IPS DF 19.7 (cell line): ENCODE measurements around the gene HOXD1.

Experiments used
- DNase-seq: peaks from one replicate; pipeline ENCODE4 v3.0.0-alpha.2; 2013; ENCODE audit warnings: low read depth, low spot score

HOXD1 gene

DNA sequence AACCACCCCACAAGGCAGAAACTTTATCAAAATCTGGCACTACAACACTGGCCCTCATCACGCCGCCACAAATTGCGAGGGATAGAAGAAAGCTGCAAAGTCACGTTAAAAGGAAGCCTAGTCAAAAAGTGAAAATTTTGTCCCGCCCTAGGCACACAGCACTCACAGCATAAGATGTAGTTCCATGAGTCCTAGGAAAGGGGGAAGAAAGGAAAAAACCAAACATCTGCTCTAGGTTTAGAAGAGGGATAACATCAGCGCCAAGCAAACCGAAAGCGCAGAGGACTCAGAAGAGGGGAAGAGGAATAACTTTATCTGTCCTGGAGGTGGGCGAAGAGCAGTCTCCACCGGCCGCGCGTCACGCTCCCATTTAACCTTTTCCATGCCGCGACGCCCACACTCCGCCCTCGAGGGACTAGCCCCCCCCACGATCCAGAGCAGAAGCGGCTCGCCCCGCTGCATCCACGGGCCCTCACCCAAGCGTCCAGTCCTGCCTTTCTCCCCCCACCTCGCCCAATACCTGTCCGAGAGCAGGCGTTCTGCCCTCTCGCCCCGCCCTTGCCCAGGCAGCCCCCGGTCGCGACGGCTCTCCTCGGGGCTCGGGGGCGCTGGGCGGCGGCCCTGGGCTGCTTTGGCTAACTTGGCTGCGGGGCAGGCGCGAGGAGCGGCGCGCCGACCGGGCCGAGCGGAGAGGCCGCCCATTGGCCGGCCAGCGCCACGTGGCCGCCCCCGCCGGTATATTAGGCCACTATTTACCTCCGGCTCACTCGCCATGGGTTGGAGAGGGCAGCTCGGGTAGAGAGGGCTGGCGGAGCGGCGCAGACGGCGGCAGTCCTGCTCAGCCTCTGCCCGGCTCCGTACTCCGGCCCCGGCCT, at the start of gene HOXD1:
HOXD1 (plus strand) TSS at position 770 of the 875 bp plus-strand sequence. CDS start 134 bp downstream, outside the sequence.
- no peak for DNase-seq

DNA sequence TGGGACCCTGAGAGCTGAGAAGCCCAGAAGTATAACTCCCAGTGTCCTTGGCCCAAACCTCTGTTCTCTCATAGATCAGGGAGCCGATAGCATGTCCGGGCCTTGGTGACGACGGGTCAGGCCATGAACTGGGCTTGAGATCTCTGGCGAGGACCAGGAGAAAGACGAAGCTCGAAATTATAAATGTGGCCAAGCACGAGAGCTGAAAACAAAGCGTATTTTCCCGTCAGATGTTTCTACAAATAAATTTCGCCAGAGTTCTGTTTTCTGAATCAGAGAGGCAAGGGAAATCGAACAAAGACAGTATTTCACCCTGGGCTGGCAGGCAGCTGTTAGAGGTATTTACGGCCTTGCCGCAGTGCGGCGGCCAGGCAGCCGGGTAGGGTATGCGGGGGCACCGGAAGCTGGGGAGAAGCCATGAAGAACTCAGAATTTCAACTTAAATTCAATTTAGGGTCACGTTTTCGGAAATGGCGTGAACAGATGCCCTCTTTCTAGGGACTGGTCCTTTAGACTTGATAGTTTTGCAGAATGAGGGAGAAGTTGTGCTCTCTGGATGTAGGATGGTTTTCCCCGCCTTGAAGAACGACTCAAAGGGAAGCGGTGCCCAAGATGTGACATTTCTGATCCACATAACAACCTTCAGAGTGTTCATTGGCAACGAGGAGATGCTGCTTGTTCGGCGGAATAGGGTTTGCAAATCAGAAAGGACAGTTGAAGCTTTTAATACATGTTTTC, 49.4 kb upstream of the HOXD1 start:
- no peak for DNase-seq

DNA sequence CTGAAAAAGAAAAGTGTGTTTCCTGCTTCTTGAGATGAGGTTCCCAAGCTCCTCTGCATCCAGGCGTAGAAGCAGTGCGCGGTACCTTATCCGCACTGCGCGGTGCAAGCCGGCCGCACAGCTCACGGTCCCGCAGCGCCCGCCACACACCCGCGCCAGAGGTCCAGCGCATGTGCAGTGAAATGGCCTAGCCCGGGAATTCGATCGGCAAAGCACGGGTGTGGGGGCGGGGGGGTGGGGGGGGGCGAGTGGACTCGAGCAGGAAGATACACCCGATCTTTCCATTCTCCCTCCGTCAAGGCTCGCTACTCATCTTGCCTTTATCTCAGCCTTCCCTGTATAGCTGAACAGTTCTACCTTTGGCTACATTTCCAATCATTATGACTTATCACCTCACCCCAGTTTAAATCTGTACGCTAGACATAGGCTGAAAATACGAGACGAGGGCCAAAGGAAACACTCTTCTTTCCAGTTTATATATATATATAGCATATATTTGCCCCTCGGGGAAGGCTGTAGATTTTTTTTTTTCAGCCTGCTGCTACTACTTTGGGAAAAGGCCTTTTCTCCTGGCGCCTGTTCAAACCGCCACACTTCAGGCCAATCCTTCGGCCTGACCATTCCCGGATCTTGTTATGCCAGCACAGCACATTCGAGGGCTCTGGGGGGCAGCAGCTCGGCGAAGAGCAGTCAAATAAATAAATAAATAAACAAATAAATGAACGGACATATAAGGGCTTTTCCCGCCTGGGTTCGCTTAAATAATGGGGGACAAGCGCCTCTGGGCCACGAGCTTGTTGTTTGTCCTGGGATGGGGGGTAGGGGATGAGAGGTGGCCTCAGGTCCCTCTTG, 48.6 kb upstream of the HOXD1 start:
- no peak for DNase-seq

DNA sequence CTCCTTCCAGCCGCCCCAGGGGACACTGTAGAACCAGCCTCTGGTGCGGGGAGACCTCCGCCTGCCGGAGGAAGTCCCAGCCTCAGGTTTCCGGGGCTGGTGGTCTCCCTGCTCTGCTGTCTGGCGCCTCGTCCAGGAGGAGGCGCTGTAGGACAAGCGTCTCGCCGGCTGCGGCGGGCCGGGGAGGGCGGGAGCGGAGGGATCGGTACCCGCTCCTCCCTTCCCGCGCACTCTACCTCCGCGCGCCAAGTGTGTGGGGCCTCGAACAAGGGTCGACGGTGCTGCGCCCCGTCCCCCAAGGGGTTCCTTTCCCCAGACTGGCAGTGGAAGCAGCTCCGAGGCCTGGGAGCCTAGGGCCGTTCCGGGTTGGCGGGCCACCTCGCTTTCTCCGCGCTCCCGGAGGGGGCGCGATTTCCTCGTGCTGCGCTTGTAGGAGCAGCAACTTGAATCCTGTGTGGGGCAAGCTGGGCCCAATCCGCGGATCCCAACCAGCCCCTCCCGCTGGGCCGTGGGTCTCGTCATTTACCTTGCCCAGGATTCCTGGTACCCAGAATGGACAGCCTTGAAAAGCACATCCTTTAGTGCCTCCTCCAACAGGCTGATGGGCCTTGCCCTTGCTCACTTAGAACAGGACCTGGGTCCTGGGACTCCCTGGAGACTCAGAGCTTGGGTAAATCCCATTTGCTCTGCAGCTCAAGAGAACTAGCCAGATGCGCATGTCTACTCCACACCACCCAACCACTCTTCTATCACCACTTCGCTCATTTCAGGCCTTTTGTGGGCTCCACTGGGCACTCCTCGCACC, 47.8 kb upstream of the HOXD1 start:
- no peak for DNase-seq

DNA sequence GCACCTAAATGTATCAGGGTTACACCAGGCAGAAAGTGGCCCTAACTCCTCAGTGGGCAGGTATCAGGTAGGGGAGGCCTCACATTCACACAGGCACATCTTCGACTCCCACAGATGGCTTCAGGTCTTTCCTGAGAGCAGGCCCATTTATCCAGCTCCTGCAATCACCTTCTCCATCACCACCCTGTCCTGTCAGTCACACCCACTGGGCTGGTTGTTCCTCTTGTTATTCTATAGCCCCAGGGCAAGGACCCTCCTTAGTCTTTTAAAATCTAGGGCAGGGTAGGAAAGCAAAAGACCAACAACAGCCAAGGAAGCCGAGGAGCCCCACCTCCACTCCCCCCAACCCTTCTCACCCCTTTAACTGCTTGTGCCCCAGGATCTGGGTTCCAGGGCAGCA, 46.2 kb upstream of the HOXD1 start:
- DNase-seq: no peak

DNA sequence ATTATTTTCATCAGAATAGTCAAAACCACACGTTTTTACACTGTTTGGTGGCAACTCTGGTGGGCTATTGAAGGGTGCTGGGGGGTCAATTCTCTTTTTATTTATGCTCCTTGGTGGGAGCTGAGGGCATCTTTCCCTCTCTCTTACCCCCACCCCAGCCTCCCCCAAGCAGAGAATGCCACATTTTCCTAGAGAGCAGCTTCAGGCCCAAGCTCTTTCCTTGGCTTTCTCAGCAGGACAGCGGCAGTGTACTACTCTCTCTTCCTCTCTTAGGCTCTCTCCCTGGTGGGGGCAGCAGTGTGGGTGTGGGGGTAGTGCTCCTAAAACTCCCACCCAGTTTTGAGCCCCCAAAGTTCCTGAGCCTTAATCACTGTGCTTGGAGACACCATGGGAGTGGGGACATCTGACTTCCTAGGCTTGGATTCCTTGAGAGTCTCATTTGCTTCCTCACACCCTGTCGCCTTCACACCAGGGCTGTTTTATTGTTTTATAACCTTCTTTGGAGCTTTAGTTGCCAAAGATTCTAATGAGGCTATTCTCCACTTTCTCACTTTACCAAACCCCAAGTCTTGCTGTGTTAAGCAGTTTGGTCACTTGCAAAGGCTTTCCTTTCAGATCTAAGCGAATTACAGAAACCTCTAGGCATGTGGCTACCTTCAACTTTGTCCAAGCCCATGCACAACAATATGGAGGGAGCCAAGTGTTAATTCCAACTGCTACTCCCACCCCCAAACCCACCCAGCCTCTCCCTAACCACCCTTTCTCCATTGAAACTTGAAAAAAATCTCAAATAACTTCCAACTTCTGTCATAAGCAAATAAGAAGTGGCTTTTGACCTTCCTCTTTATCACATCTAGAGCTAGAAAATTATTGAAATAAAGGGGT, 43.1 kb upstream of the HOXD1 start:
- no peak for DNase-seq

DNA sequence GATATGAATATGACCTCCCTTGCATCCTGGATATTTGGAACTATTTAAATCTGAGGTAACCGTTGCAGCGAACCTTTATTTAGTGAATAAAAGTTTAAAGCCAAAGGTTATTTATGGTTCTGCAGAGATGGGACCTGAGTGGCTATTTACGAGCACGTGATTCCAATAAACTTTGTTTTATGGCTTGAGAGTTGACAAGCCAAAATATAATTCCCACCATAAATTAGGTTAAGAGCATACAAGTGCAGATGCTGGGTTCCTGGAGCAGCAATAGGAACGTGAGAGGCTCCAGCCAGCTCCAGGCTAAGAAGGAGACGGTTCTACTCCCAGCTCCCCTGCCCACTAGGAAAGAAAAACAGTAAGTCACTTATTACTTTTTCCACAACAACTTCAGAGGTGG, 42.4 kb upstream of the HOXD1 start:
- no peak for DNase-seq

DNA sequence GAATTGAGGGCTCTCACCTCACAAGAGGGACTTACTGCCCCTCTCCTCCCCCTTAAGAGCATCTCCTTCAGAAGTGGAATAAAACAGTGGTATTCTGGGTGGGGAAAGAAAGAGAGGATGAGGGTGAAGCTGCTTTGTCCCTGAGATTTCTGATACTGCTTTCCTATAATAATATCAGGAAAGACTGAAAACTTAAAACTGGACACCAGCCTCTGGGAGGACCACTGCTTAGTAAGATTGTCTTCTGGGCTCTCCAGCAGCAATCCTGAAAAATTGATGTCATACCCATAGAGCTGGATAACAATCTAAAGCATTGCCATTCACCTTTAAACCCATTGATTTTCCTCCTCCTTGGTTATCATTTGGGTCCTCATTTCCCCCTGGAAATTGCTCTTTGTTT, 41.8 kb upstream of the HOXD1 start:
- no peak for DNase-seq

DNA sequence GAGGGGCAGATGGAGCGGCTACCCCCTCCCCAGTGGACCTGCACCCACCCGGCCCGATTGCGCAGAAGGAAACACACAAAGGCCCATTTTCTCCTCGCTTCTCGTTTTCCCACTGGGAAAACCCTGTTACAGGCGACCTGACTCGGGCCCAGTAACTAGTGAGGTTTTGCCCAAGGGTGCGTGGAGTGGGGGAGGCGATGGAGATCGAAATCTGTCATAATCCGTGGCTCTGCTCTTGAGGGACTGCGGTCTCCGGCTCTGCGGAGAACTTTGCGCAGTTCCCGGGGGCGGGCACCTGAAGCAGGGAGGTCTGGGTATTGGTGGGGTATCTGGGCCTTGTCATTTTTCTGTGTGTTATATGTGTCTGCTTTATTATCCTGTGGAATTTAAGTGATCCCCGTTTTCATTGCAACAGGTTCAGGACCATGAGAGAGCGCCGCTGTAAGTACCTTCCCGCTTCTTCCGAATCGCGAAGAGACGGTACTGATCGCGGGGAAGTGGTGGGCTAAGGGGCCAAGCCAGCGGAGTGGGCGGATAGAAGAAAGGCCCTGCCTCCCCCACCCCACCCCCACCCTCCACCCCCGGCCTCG, 41.2 kb upstream of the HOXD1 start:
- no peak for DNase-seq

DNA sequence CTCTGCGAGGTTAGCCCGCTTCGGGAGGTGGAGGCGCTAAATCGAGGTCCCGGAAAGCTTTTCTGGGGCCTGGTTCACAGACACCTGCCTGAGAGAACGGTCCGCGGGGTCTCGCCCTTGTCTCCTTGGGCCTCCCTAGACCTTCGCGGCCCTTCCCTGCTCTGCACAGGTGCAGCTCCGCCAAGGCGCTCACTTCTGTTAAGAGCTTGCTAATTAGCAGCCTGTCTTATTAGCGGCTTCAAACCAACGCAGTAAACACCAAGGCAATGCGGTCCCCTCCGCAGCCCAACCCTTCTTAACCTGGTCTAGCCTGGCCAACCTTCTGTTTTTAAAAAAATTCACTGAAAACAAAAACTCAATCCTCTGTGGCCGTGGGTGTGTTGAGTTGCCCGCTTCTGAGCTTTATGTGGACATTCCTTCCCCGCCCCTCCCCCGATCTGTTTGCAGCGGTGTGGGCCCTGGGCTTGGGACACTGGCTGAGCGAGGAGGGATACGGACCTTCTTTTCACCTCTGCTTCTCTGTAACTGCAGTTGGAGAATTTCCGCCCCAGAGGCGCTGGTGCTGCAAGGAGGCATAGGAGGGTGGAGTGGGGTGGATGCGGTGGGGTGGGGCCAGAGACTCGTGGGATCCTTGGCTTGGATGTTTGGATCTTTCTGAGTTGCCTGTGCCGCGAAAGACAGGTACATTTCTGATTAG, 40.5 kb upstream of the HOXD1 start:
- DNase-seq: no peak

DNA sequence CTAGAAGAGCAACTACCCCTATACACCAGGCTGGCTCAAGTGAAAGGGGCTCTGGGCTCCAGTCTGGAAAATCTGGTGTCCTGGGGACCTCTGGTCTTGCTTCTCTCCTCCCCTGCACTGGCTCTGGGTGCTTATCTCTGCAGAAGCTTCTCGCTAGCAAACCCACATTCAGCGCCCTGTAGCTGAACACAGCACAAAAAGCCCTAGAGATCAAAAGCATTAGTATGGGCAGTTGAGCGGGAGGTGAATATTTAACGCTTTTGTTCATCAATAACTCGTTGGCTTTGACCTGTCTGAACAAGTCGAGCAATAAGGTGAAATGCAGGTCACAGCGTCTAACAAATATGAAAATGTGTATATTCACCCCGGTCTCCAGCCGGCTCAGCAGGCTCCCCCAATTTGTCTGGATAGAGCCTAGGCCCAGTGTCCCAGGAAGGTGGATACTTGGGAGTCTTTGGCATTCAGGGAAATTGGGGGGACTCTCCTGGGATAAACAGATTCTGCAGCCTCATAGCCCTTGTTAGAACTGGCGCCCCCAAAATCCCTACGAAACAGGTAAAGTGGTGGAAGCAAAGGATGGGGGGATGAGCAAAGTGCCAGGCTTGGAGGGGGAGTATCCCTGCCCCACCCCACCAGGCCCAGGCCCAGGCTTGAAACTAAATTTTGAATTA, 39.6 kb upstream of the HOXD1 start:
- DNase-seq: no peak

DNA sequence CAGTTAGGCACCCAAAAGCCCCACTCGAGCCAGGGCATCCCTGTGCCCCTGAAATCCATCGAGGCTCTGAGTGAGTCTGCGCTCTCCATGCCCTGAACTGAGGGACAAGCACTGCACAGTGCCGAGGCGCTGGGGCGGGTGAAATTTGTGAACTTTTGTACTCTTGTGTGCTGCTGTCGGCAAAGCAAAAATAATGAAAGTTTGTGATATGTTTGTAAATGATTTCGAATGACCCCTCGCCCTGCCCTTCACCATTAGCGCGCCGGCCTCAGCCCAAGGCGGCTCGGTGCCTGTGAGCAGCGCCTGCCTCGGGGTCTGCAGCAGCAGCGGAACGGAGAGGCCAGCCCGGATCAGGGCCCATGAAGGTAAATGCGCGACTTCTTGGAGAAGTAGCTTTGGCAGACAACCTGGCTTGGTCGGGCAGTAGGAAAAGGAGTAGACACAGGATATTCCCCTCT, 39.0 kb upstream of the HOXD1 start:
- no peak for DNase-seq

DNA sequence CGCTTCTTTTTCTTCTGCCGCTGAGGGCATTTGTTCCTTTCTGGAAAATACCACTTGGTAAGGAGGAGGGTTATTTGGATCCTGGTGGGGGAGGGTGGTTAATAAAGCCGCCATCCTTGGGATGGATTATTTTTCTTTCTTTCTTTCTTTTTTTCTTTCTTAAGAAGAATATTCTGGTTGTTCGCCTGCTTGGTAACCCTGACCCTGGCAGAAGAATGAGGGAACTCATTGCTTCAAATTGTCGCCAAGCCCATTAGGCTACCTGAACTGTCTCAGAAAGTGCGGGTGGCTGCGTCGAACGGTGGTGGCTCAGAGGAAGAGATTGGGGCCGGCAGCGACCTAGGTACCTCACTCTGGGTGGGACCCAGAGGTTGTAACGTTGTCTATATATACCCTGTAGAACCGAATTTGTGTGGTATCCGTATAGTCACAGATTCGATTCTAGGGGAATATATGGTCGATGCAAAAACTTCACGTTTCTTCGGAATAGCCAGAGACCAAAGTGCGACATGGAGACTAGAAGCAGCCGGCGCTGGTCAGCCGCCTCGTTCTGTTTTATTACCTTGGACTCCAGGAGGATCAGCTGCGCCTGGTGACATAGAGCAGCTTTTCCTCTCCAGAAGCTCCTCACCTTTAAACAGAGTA, 38.4 kb upstream of the HOXD1 start:
- DNase-seq: no peak

DNA sequence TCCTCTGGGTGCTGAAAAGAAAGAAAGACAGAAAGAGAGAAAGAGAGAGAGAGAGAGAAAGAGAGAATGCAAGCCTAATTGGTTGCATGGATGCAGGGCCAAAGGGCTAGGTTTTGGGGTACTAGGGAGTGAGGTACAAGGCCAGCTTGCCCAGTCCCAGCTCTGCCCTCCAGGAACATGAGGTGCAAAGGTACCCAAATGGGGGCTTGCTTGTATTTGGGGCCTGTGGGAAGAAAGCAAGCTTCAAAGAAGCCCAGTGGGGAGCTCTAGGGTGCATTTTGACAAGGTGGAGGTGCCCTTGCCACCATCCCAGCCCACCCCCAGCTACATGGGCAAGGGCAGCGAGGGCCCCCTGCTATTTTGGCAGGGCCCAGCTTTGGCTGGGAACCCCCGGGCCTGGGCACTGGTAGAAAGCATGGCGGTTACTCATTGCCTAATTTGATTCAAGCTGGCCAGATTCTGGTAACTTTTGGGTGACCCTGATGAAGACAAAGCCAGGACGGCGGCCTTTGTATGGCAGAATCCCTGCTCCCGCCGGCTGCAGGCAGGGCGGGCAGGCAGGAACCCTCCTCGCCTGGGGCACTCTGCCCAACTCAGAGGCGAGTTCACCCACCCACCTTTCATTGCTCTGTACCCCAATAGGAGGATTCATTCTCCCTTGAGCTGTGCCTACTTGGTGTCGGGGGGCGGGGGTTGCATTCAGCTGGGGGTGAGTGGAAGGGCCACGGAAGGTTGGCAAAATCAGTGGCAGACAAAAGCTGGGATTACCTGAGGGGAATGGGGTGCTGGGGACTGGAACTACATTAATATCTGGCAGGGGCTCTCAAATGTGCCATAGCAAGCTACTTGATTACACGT, 37.7 kb upstream of the HOXD1 start:
- no peak for DNase-seq

DNA sequence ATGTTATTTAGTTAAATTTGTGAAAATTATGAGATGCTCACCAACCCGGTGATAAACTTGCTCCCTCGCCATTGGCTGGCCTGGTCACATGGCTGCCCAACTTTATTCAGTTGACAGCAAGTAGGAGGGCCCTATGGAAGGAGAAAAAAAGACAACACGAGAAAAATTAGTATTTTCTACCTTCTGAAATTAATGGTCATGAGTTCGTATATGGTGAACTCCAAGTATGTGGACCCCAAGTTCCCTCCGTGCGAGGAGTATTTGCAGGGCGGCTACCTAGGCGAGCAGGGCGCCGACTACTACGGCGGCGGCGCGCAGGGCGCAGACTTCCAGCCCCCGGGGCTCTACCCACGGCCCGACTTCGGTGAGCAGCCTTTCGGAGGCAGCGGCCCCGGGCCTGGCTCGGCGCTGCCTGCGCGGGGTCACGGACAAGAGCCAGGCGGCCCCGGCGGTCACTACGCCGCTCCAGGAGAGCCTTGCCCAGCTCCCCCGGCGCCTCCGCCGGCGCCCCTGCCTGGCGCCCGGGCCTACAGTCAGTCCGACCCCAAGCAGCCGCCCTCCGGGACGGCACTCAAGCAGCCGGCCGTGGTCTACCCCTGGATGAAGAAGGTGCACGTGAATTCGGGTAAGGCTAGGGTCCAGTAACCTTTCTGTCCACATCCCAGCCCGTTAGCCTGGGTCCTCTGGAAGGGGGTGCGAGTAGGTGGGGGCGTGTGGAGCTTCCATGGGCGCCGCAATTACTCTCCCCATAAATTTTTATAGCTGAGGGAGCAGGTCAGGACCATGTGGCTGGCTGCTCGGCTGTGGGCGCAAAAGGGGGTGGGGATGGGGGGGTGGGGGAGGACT, 36.8 kb upstream of the HOXD1 start, which contains the start of gene HOXD4:
HOXD4 (plus strand) TSS at position 109 of the 846 bp plus-strand sequence; CDS start at position 193, 84 bp downstream.
- no peak for DNase-seq
